HG02870 (cell line): Measurements from ENCODE around the gene CAPN8.
A peak's percentile ranks its signal among the peaks of the same experiment; 100 is the strongest.

Source experiments
- ATAC-seq: cut with Tn5 transposase; IDR thresholded peaks from one replicate; pipeline ENCODE4 v1.9.1; 2021; ENCODE audit warnings: mild to moderate bottlenecking, moderate library complexity; ENCODE audit not compliant: unreplicated experiment

Gene CAPN8

DNA sequence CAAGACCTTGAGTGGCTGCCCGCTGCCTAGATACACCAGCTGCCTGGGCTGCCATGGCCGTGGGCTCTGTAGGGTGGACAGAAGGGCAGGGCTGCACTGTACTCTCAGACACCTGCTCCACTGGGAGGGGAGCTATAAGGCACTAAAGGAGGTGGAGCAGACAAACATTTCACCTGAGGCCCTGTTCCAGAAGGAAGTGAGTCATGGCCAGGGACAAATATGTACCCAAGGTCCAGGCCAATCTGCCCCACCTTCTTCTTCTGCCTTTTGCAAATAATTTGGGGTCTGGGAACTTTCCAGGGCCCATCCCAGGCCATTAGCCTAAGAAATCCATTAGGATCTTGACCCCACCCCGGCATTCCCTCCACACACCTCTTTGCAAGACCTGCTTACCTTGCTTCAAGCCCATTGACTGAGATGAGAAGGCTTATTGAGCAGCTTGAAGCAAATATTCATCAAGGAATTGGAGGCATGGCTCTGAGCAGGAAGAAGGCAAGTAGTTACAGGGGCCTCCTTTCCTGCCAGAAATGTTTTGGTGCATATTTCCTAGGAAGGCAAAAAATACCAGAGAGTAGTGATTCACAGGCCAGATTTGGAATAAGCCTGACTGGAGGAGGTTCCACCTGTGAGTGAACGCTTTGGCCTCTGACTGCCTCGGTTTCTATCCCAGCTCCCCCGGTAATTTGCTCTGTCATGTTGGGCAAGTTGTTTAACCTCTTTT is at the start of gene CAPN8:
Gene CAPN8 (minus strand): TSS at position 110 of the 721 bp plus-strand sequence. CDS start 55 bp downstream, at position 55.
- no peak for ATAC-seq

DNA sequence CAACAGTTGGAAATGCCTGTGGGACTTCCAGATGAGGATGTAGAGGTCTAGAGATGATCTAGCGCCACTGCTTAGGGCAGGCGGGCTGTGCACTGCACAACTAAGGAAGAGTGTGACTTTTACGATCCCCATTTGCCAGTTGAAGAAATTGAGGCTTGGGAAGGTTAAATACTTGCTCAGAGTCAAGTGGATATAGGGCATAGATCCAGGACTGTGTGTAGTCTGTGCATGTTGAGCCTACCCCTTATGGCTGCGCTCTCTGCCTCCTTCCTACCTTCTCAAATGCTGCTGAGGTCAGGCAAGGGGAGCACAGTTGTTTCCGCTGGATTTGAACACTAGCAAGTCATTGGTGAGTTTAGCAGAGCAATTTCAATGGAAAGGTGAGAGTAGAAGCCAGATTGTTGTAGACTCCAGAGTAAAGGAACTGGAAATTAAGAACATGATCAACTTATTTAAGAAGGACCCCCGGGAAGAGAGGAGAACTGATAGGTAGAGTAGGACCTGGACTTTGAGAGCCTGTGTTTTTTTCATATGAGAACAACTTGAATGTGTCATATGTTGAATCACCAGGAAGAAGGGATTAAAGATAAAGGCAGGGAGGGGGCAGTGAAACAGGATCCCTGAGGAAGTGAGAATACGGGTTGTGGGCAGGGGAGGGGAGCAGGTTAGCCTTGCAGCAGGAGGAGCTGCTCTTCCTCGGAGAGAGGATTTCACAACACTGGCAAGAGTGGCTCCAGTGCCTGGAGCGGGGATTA is 49.5 kb upstream of the CAPN8 start:
- ATAC-seq: no peak

DNA sequence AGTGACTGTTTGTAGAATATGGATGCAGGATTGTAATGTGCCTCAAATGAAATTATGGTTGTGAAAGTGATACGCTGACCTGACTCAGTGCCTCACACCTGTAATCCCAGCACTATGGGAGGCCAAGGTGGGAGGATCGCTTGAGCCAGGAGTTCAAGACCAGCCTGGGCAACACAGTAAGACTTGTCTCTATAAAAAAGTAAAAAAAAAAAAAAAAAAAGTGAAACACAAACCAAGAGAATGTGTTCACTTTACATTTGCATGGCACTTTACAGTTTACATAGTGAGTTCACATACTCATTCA is 48.9 kb upstream of the CAPN8 start:
- no peak for ATAC-seq

DNA sequence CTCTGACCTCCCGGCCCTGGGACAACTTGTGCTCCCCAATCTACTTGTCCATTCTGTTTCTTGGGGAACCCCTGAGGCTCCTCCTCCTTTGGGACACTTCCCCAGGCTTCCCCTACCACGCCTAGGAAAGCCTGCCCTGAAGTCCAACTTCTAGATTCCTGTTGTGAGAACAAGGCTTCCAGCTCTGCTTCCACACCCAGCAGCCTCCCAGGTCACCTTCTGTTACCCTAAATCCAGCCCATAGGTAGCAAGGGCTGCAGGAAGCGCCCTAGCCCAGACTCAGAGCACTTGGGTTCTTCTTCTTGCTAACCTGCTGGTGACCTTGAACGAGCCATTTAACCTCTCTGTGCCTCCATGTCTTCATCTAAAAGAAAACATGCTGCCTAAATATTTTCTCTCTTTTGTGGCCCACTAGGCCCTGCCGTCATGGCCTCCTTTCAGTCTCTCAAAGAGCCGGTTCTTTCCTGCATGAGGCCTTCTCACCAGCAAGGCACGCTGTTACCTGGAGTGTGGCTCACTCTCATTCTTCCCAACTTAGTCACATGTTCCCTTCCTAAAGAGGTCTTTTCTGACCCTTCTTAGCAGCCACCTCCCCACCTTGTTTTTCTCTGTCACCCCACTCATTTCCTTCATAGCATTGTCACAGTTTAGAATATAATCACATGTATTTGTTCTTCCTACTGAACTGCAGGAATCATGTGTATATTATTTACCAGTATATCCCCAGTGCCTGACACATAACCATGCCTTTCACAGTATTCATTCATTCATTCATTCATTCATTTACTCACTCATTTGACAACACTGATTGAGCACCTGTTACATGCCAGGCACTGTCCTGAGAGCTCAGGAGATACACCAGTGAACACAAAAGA is 48.3 kb upstream of the CAPN8 start:
- ATAC-seq: no peak

GRCh38 chr1:223712850-223713474 is 47.5 kb upstream of the CAPN8 start:
- peak; percentile 31 for ATAC-seq

DNA sequence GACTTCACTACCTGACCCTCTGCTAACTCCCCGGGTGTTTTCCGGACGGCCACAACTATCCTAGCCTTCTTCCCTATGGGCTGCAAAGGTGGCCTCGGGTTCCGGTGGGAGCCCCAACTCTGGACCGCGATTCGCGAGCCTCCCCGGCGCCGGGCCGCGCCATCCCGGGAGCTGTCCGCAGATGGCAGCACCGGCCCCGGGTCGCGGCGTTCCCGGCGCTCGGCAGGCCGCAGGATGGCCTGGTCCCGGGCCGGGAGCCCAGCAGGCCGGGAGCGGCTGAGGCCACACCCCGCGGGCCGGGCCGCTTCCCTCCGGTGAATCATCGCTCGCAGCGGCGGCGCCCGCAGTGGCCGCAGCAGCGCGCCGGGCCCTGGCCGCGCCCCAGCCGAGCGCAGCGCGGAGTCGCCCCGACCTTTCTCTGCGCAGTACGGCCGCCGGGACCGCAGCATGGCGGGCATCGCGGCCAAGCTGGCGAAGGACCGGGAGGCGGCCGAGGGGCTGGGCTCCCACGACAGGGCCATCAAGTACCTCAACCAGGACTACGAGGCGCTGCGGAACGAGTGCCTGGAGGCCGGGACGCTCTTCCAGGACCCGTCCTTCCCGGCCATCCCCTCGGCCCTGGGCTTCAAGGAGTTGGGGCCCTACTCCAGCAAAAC is 46.8 kb upstream of the CAPN8 start, which contains the start of gene CAPN2:
Gene CAPN2 (plus strand): TSS at position 346 of the 656 bp plus-strand sequence. CDS start 102 bp downstream, at position 448.
- ATAC-seq: peak; percentile 42

DNA sequence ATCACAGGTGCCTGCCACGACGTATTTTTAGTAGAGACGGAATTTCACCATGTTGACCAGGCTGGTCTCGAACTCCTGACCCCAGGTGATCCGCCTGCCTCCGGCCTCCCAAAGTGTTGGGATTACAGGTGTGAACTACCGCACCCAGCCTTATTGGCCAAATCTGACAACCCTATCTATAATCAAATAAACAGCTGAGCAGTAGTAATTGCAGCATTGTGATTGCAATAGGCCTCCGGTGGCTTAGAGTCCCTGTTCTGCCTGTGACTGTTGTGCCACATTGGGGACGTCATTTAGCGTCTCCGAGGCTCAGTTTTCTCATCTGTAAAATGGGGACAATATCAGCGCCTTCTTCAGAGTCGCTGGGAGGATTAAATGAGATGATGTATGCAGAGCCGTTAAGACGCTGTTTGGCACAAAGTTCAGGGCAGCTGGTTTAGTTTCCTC is 46.3 kb upstream of the CAPN8 start:
- no peak for ATAC-seq

DNA sequence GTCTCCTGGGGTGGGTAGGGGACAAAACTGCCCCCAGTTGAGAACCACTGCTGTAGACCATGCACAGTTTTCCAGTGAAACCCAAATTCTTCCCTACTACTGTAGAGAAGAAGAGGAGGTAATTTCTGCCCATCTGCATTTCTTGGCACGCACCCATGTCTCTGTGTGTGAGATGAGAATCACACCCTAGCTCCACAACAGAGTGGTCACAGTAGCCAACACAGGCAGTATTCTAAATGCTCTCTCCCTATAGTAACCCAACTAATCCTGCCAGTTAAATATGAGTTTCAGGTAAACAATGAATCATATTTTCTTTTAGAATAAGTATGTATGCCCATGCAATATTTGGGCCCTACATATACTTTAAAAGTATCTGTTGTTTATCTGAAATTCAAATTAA is 45.7 kb upstream of the CAPN8 start:
- ATAC-seq: no peak

DNA sequence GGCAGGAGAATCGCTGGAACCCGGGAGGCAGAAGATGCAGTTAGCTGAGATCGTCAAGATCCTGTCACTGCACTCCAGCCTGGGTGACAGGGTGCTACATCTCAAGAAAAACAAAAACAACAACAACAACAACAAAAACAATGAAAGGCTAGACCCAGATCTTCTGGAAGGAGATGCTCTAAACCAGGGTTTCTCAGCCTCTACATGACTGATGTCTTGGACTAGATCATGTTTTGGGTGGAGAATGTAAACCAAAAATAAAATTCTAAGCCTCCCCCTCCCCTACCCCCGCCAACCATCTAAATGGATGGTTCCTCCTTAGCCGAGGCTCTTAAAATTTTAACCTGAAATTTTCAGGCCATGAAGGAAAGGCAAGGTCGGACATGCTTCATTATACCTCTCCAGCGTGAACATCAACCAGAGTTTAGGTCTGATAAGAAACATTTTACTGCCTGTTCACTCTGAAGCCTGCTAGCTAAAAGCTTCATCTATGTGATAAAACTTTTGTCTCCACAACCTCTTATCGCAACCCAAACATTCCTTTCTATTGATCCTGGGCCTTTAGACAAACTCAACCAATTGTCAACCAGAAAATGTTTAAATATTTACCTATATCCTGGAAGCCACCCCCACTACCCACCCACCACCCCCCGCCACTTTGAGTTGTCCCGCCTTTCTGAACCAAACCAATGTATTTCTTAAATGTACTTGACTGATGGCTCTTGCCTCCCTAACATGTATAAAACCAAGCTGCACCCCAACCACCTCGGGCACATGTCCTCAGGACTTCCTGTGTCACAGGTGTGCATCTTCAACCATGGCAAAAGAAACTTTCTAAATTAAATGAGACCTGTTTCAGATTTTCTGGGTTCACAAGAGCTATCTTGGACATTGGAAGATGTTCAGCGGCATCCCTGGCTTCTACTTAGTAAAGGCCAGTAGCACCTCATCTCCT is 45.0 kb upstream of the CAPN8 start:
- no peak for ATAC-seq

DNA sequence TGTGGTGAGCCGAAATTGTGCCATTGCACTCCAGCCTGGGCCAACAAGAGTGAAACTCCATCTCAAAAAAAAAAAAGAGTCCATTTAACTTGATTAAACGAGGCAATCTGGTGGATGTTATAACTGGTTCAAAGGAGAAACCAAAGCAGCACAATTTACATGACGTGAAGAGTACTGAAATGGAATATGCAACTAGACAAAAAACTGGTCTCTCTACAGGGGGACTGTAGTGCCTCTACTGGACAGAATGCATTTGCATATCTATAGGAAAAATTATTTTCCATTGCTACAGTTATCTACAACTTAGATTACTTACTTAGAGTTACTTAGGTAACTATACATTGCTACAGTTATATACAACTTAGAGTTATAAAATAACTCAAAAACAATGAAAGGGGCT is 44.1 kb upstream of the CAPN8 start:
- no peak for ATAC-seq

GRCh38 chr1:223708651-223709268 is 43.3 kb upstream of the CAPN8 start:
- ATAC-seq: no peak

DNA sequence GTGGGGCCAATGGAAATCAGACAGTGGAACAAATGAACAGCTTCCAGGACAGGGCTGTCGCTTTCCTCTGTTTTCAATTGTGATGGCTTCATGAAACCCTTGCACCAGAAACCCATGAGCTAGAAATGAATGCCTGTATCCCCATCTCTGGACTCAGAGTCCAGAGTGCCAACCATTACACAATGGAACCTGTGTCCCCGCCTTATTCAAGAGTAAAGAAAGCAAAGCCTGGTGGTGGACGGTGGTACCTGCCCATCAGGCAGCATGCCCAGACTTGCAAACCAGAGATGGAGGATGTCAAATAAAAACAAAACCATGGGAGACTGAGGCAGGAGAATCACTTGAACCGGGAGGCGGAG is 42.5 kb upstream of the CAPN8 start:
- ATAC-seq: no peak

- ATAC-seq: no peak
Observed at GRCh38 chr1:223707256-223708000, 41.9 kb upstream of the CAPN8 start.

DNA sequence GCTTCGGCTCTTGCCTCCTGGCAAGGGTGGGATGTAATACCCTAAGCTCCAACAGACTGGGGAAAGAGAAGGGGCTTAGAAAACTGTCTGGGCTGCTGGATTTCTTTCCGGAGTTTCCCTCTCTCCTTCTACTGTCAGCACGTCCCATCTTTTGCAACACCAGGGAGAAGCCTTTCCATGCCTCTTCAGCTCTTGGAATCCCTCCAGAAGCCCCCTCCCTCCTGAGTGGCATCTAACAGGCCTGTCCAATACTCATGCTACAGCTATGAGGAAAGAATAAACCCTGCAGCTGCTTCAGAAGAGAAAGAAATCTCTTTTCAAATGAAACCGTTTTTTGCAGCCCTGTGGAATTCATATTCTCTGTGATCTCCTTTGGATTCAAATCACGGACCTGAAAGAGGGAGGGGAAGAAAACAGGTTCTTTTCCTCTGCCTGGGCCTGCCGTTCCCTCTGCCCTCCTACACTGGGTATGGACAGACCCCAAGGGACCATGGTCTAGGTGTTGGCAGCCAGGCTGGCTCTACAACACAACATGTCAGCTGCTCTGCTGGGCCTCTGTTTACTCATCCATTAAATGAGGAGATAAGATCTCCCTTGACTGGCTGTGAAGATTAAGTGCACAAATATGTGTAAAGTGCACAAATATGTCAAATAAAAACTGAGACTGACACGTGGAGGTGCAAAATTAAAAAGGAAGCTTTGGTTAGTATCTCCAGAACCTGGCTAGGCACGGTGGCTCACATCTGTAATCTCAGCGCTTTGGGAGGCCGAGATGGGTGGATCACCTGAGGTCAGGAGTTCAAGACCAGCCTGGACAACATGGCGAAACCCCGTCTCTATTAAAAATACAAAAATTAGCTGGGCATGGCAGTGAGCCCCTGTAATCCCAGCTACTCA is 40.8 kb upstream of the CAPN8 start:
- no peak for ATAC-seq

DNA sequence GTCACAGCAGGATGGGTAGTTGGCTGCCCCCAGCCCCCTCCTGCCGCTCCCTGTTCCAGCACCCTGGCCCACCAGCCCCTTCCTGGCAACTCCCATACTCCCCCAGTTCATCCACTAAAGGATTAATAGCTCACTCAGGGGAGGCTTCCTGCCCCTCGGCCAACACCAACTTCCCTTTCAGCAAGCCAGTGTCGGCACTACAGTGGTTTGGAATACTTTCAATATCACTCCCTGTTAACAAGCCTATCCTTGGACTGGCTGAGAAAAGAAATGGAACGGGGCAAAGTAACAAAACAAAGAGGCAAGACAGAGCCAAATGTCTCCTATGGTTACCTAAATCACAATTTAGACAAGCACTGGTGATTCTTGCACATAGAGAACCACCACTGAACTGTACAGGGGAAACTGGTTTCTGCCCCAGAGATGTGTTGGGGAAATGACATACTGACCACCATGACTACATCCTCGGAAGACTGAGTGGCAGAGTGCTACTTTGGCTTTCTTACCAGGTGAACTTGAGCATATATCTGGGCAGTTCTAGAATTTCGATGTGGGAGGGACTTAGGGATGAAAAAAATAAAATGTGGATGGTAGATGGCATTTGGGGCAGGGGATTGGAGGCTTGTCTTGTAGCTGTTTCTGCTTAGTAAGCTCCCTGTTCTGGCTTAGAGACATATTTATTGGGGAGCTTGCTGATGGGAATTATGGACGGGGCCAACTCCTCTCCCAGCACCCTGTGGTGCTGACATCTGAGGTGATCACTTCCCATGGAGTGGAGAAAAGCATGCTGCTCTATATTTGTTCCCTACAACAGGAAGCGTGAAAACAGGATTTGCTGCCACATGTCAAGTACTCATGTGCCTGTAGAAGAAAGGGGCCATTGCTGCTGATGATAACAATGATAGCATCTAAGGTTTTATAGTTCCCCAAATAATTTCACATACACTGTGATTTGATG is 39.7 kb upstream of the CAPN8 start:
- ATAC-seq: no peak

GRCh38 chr1:223703668-223704013 is 38.1 kb upstream of the CAPN8 start:
- no peak for ATAC-seq
